B cell (primary cell): ENCODE results near the gene SPACA5B.

Experiments used
- CTCF ChIP-seq: fragments of 200-600 bp; IDR thresholded peaks from one replicate; pipeline ENCODE4 v1.8.0; 2022; ENCODE audit warnings: antibody characterized with exemption, mild to moderate bottlenecking
- EZH2 ChIP-seq: IDR thresholded peaks from 2 replicates; pipeline ENCODE4 v1.6.1; 2012; ENCODE audit warnings: borderline replicate concordance, low read depth, mild to moderate bottlenecking, moderate library complexity, low read length; ENCODE audit not compliant: insufficient read depth, poor library complexity, severe bottlenecking

GRCh38 chrX:48083212-48083611 is 47.2 kb upstream of the SPACA5B start:
- TF ChIP-seq CTCF (no peak), EZH2 (no peak)
